Prostate gland (tissue), 2 donors: ENCODE results near the gene ORC3. TPM values are rescaled to one million over a fixed set of nuclear protein-coding genes. Genes with fewer than 3 reads are reported as not detected.
"Not testable (repeated sequence)": the region's sequence is repeated elsewhere in the genome, so short reads cannot be mapped to it uniquely, and the experiment has no call there.

Source experiments
- DNase-seq: peaks from one replicate; pipeline ENCODE4 v3.0.0-alpha.2; 2019; ENCODE audit warnings: low spot score
- H3K27ac ChIP-seq, 2 donors: fragments of 200-600 bp; sonication (generic); 2 replicates each; pipeline ENCODE4 v1.5.1; 2017 to 2019
- H3K27me3 ChIP-seq: fragments of 200-600 bp; sonication (generic); replicated peaks from 2 replicates; pipeline ENCODE4 v1.5.1; 2019; ENCODE audit not compliant: insufficient read depth
- H3K36me3 ChIP-seq, 2 donors: fragments of 200-600 bp; sonication (generic); 1 replicate in 1 of 2; 2 replicates in 1 of 2; pipeline versions ENCODE4 v1.5.1 to v1.8.1; 2017 to 2019
- H3K4me1 ChIP-seq: fragments of 200-600 bp; sonication (generic); replicated peaks from 2 replicates; pipeline ENCODE4 v1.5.1; 2019
- H3K4me3 ChIP-seq, 2 donors: fragments of 200-600 bp; sonication (generic); 2 replicates each; pipeline ENCODE4 v1.5.1; 2017 to 2019
- H3K9me3 ChIP-seq: fragments of 200-600 bp; sonication (generic); 2 replicates; pipeline ENCODE4 v1.5.1; 2017
- CTCF ChIP-seq, 4 experiments: fragments of 200-600 bp in 2 of 4; fragments of 450-650 bp in 2 of 4; sonication (generic) in 2 of 4; IDR thresholded peaks; 1 replicate in 3 of 4; 2 replicates in 1 of 4; pipeline ENCODE4 v1.5.1; 2016 to 2019; ENCODE audit warnings: antibody characterized with exemption in 4 of 4, mild to moderate bottlenecking in 2 of 4, moderate library complexity in 2 of 4
- POLR2A ChIP-seq: fragments of 450-650 bp; IDR thresholded peaks from one replicate; pipeline ENCODE4 v1.6.1; 2016; ENCODE audit warnings: antibody characterized with exemption, mild to moderate bottlenecking
- POLR2AphosphoS5 ChIP-seq: sonication (generic); formaldehyde crosslinking; IDR thresholded peaks from one replicate; pipeline ENCODE4 v1.6.1; 2017; ENCODE audit warnings: antibody characterized with exemption
- WGBS: methylation state at CpG from one replicate; pipeline ENCODE4 v1.1.5; 2018; 5-methylcytosine and 5-hydroxymethylcytosine counted together
- intact Hi-C: fragments of 100-400 bp; cut with DNase I; formaldehyde crosslinking; loops from one replicate; pipeline ENCODE4 v1.14.2; 2022
- total RNA-seq, 2 donors: library from RNA; depleted of rRNA; stranded (reverse); fragments of >200 nt; gene quantifications; one replicate each; pipeline ENCODE4 v1.1.0, GENCODE V29; 2016

ORC3 gene
- total RNA-seq, 2 donors from 2014 or later: 18.5 to 30.9 TPM

- H3K9me3 ChIP-seq: no peaks in the 10 kb centered on the region
- H3K27me3 ChIP-seq: no peaks in the 10 kb centered on the region
- TF ChIP-seq CTCF (IDR thresholded peaks at IDR 0.05): no peak
- TF ChIP-seq POLR2A: no peak
- TF ChIP-seq POLR2AphosphoS5: no peak
- no peak for DNase-seq
- no peak overlapping the region for H3K27ac ChIP-seq
- H3K4me3 ChIP-seq: no peak overlapping the region
- H3K4me1 ChIP-seq: no peaks in the 10 kb centered on the region
- intact Hi-C loops: no loop called here
- WGBS: 71% methylated on average over 3 of the region's 3 CpGs
- no peaks in the 10 kb centered on the region for H3K36me3 ChIP-seq
These were observed 18.9 kb downstream of the ORC3 start for GRCh38 chr6:87608802-87609201.

GRCh38 chr6:87613018-87613417, 23.1 kb downstream of the ORC3 start:
- intact Hi-C loops, H3K36me3 ChIP-seq, H3K9me3 ChIP-seq, DNase-seq, H3K27me3 ChIP-seq, H3K4me1 ChIP-seq, H3K4me3 ChIP-seq, H3K27ac ChIP-seq: not testable (repeated sequence)
- 97% methylated on average over 2 of the region's 2 CpGs for WGBS

- Histone ChIP-seq H3K36me3 (no peaks in the 10 kb centered on the region), H3K4me3 (no peak overlapping the region), H3K4me1 (no peaks in the 10 kb centered on the region), H3K27me3 (no peaks in the 10 kb centered on the region), H3K9me3 (no peaks in the 10 kb centered on the region), H3K27ac (no peak overlapping the region)
- 94% methylated on average over 4 of the region's 4 CpGs for WGBS
- no peak for DNase-seq
- intact Hi-C loops: no loop called here
- TF ChIP-seq POLR2A (no peak), CTCF (IDR thresholded peaks at IDR 0.05) (no peak), POLR2AphosphoS5 (no peak)
These were observed 27.5 kb downstream of the ORC3 start for GRCh38 chr6:87617405-87617804.

GRCh38 chr6:87618531-87618930, 28.6 kb downstream of the ORC3 start:
- intact Hi-C loops: no loop called here
- WGBS: 89% methylated on average over 3 of the region's 3 CpGs
- no peak for DNase-seq
- Histone ChIP-seq H3K4me3 (no peak overlapping the region), H3K36me3 (no peaks in the 10 kb centered on the region), H3K9me3 (no peaks in the 10 kb centered on the region), H3K27me3 (no peaks in the 10 kb centered on the region), H3K27ac (no peak overlapping the region), H3K4me1 (no peaks in the 10 kb centered on the region)
- TF ChIP-seq CTCF (IDR thresholded peaks at IDR 0.05): no peak
- TF ChIP-seq POLR2A: no peak
- no peak for TF ChIP-seq POLR2AphosphoS5

- intact Hi-C loops: no loop called here
- no peaks in the 10 kb centered on the region for H3K9me3 ChIP-seq
- DNase-seq: no peak
- H3K27me3 ChIP-seq: no peaks in the 10 kb centered on the region
- no peak overlapping the region for H3K4me3 ChIP-seq
- H3K36me3 ChIP-seq: no peaks in the 10 kb centered on the region
- TF ChIP-seq CTCF (IDR thresholded peaks at IDR 0.05) (no peak), POLR2A (no peak), POLR2AphosphoS5 (no peak)
- no peak overlapping the region for H3K27ac ChIP-seq
- 80% methylated on average over 3 of the region's 3 CpGs for WGBS
- no peaks in the 10 kb centered on the region for H3K4me1 ChIP-seq
These were observed 33.3 kb downstream of the ORC3 start for GRCh38 chr6:87623248-87623647.
